Keratinocyte (primary cell): ENCODE results near the gene GPR39. TPM values are rescaled to one million over a fixed set of nuclear protein-coding genes. Genes with fewer than 3 reads are reported as not detected.

ENCODE experiments used
- DNase-seq: peaks from one replicate; pipeline ENCODE4 v3.0.0-alpha.2; 2011; ENCODE audit warnings: low read depth, missing footprints, low spot score
- FAIRE-seq: peaks from 2 replicates; lab custom pipeline; 2011; peaks lifted over from hg19 to GRCh38; lab: Jason Lieb, UNC
- H2AFZ ChIP-seq: 2 replicates; pipeline ENCODE4 v1.6.0; 2012; ENCODE audit warnings: low read length, control low read depth, inconsistent platforms; ENCODE audit not compliant: control insufficient read depth
- H3K27ac ChIP-seq: 2 replicates; pipeline ENCODE4 v1.5.1; 2011; ENCODE audit warnings: low read length; ENCODE audit not compliant: control insufficient read depth, insufficient read depth
- H3K27me3 ChIP-seq: 3 replicates; pipeline ENCODE4 v1.6.0; 2011; ENCODE audit warnings: low read length; ENCODE audit not compliant: control insufficient read depth, insufficient read depth; ENCODE audit errors: extremely low read depth
- H3K36me3 ChIP-seq, 2 experiments: 2 replicates in 1 of 2; 3 replicates in 1 of 2; pipeline ENCODE4 v1.5.1; 2011; ENCODE audit warnings: low read length in 2 of 2, mild to moderate bottlenecking in 1 of 2; ENCODE audit not compliant: control insufficient read depth in 2 of 2, insufficient read depth in 2 of 2; ENCODE audit errors: extremely low read depth in 1 of 2
- H3K4me1 ChIP-seq: 3 replicates; pipeline ENCODE4 v1.5.1; 2011; ENCODE audit warnings: low read length; ENCODE audit not compliant: control insufficient read depth, insufficient read depth; ENCODE audit errors: extremely low read depth
- H3K4me2 ChIP-seq: 3 replicates; pipeline ENCODE4 v1.6.0; 2011; ENCODE audit warnings: low read depth, low read length; ENCODE audit not compliant: control insufficient read depth, insufficient read depth; ENCODE audit errors: extremely low read depth
- H3K4me3 ChIP-seq, 3 experiments: fragments of 200-600 bp in 1 of 3; sonication (generic) in 1 of 3; 2 replicates in 2 of 3; 3 replicates in 1 of 3; pipeline ENCODE4 v1.5.1; 2011 to 2016; ENCODE audit warnings: low read length in 3 of 3, mild to moderate bottlenecking in 3 of 3, control low read depth in 2 of 3, inconsistent platforms in 1 of 3, low read depth in 1 of 3, mixed read lengths in 1 of 3, mixed run types in 1 of 3, moderate library complexity in 1 of 3; ENCODE audit not compliant: control insufficient read depth in 2 of 3, insufficient read depth in 2 of 3; ENCODE audit errors: extremely low read depth in 1 of 3
- H3K79me2 ChIP-seq: 2 replicates; pipeline ENCODE4 v1.6.0; 2012; ENCODE audit warnings: low read length; ENCODE audit not compliant: control insufficient read depth, insufficient read depth
- H3K9ac ChIP-seq: 3 replicates; pipeline ENCODE4 v1.6.0; 2011; ENCODE audit warnings: low read length; ENCODE audit not compliant: control insufficient read depth, insufficient read depth; ENCODE audit errors: extremely low read depth
- H3K9me1 ChIP-seq: 3 replicates; pipeline ENCODE4 v1.6.0; 2011; ENCODE audit warnings: low read length; ENCODE audit not compliant: control insufficient read depth, insufficient read depth; ENCODE audit errors: extremely low read depth
- H3K9me3 ChIP-seq: 2 replicates; pipeline ENCODE4 v1.5.1; 2012; ENCODE audit warnings: low read depth, low read length; ENCODE audit not compliant: control insufficient read depth
- H4K20me1 ChIP-seq: 3 replicates; pipeline ENCODE4 v1.6.0; 2011; ENCODE audit warnings: low read length; ENCODE audit not compliant: control insufficient read depth, insufficient read depth; ENCODE audit errors: extremely low read depth
- CTCF ChIP-seq, 3 experiments: IDR thresholded peaks in 1 of 3; conservative IDR thresholded peaks in 1 of 3; optimal IDR thresholded peaks in 1 of 3; 2 replicates in 2 of 3; 3 replicates in 1 of 3; pipeline versions ENCODE3 to v1.5.1; 2011; ENCODE audit warnings: low read length in 3 of 3, mild to moderate bottlenecking in 3 of 3, moderate library complexity in 2 of 3, control low read depth in 1 of 3, inconsistent platforms in 1 of 3; ENCODE audit not compliant: insufficient read depth in 2 of 3; ENCODE audit errors: extremely low read depth in 1 of 3
- EZH2 ChIP-seq: IDR thresholded peaks from one replicate; pipeline ENCODE4 v1.6.1; 2012; ENCODE audit warnings: inconsistent platforms, mild to moderate bottlenecking, low read length, moderate library complexity
- dilution Hi-C: fragments of 300-500 bp; cut with MboI; formaldehyde crosslinking; loops from one replicate; pipeline ENCODE4 v1.7.0; 2020; ENCODE audit warnings: low sequenced_read_pairs; ENCODE audit not compliant: extremely low pct_ligation_motif_present
- polyA plus RNA-seq, 5 experiments: library from polyadenylated mRNA; depleted of rRNA in 3 of 5; stranded (reverse) in 3 of 5; stranded (forward) in 1 of 5; unstranded in 1 of 5; fragments of >200 nt; gene quantifications; 1 replicate in 1 of 5; 2 replicates in 3 of 5; 3 replicates in 1 of 5; pipeline versions ENCODE4 v1.2.1 to v1.2.3, GENCODE V29; 2011 to 2012; ENCODE audit warnings: missing spikeins in 2 of 5, low read depth in 1 of 5, low replicate concordance in 1 of 5

The GPR39 gene
- polyA plus RNA-seq, 1 donor (not counting 4 experiments of a cell fraction or from before 2014, with no cell fraction given) = 4.7 TPM

- Histone ChIP-seq H3K9ac (no peak overlapping the region), H3K9me1 (no peaks in the 10 kb centered on the region), H3K9me3 (no peaks in the 10 kb centered on the region), H3K27ac (no peak overlapping the region), H3K4me2 (no peak overlapping the region), H3K4me3 (no peak overlapping the region), H2AFZ (no peak overlapping the region), H4K20me1 (no peaks in the 10 kb centered on the region), H3K27me3 (no peaks in the 10 kb centered on the region), H3K36me3 (no peaks in the 10 kb centered on the region), H3K4me1 (peaks cover 21% of the 10 kb centered on the region), H3K79me2 (no peaks in the 10 kb centered on the region)
- no peak for FAIRE-seq
- TF ChIP-seq EZH2 = no peak
- peak in 1 of 3 experiments; percentile 13 for TF ChIP-seq CTCF (optimal IDR thresholded peaks at IDR 0.05 in 1 of 3, IDR thresholded peaks at IDR 0.05 in 1 of 3, conservative IDR thresholded peaks at IDR 0.05 in 1 of 3; ENCODE audit: extremely low read depth in 1 of 3, insufficient read depth in 2 of 3, low read length in 3 of 3)
- DNase-seq = no peak
- dilution Hi-C loops = no loop called here
These were observed 8.0 kb downstream of the GPR39 start for GRCh38 chr2:132424526-132425121.

- Histone ChIP-seq H3K9ac (no peak overlapping the region), H4K20me1 (no peaks in the 10 kb centered on the region), H3K9me3 (no peaks in the 10 kb centered on the region), H3K27ac (no peak overlapping the region), H3K4me1 (peaks cover 26% of the 10 kb centered on the region), H2AFZ (no peak overlapping the region), H3K79me2 (no peaks in the 10 kb centered on the region), H3K27me3 (no peaks in the 10 kb centered on the region), H3K9me1 (no peaks in the 10 kb centered on the region), H3K36me3 (no peaks in the 10 kb centered on the region), H3K4me2 (no peak overlapping the region), H3K4me3 (no peak overlapping the region)
- DNase-seq = no peak
- TF ChIP-seq EZH2 = no peak
- TF ChIP-seq CTCF (optimal IDR thresholded peaks at IDR 0.05 in 1 of 3, IDR thresholded peaks at IDR 0.05 in 1 of 3, conservative IDR thresholded peaks at IDR 0.05 in 1 of 3; ENCODE audit: extremely low read depth in 1 of 3, insufficient read depth in 2 of 3, low read length in 3 of 3) = no peak
- FAIRE-seq = no peak
- dilution Hi-C loops = no loop called here
These were observed 9.4 kb downstream of the GPR39 start for GRCh38 chr2:132426033-132426432.
